Fibroblast of lung (primary cell): Measurements from ENCODE around the gene FCER2. TPM values are rescaled to one million over a fixed set of nuclear protein-coding genes. Genes with fewer than 3 reads are reported as not detected.

Source experiments
- DNase-seq, 2 donors: peaks; one replicate each; pipeline versions ENCODE4 v3.0.0 to v3.0.0-alpha.2; 2010; ENCODE audit warnings: low read depth in 2 of 2
- H2AFZ ChIP-seq: 2 replicates; pipeline ENCODE4 v1.5.1; 2012; ENCODE audit warnings: low read length, control low read depth, inconsistent platforms
- H3K27ac ChIP-seq: 2 replicates; pipeline ENCODE4 v1.5.1; 2011; ENCODE audit warnings: low read length, control low read depth; ENCODE audit not compliant: insufficient read depth
- H3K27me3 ChIP-seq: 2 replicates; pipeline ENCODE4 v1.5.1; 2011; ENCODE audit warnings: mild to moderate bottlenecking, low read length; ENCODE audit not compliant: control insufficient read depth, insufficient read depth
- H3K36me3 ChIP-seq: 2 replicates; pipeline ENCODE4 v1.5.1; 2011; ENCODE audit warnings: low read length; ENCODE audit not compliant: control insufficient read depth, insufficient read depth
- H3K4me1 ChIP-seq: 2 replicates; pipeline ENCODE4 v1.5.1; 2011; ENCODE audit warnings: low read length; ENCODE audit not compliant: control insufficient read depth, insufficient read depth; ENCODE audit errors: extremely low read depth
- H3K4me2 ChIP-seq: 2 replicates; pipeline ENCODE4 v1.5.1; 2011; ENCODE audit warnings: low read length, control low read depth; ENCODE audit not compliant: insufficient read depth; ENCODE audit errors: extremely low read depth
- H3K4me3 ChIP-seq, 4 experiments: fragments of 200-600 bp in 1 of 4; sonication (generic) in 1 of 4; replicated peaks in 1 of 4; 2 replicates each; pipeline ENCODE4 v1.5.1; 2011 to 2016; ENCODE audit warnings: low read length in 4 of 4, low read depth in 3 of 4, mild to moderate bottlenecking in 3 of 4, control low read depth in 2 of 4, inconsistent platforms in 1 of 4, mixed read lengths in 1 of 4; ENCODE audit not compliant: insufficient read depth in 1 of 4; ENCODE audit errors: control extremely low read depth in 1 of 4
- H3K79me2 ChIP-seq: 2 replicates; pipeline ENCODE4 v1.5.1; 2012; ENCODE audit warnings: mild to moderate bottlenecking, low read length, inconsistent platforms; ENCODE audit not compliant: control insufficient read depth, insufficient read depth
- H3K9ac ChIP-seq: 2 replicates; pipeline ENCODE4 v1.5.1; 2011; ENCODE audit warnings: mild to moderate bottlenecking, low read length, control low read depth; ENCODE audit not compliant: insufficient read depth
- H3K9me3 ChIP-seq: 2 replicates; pipeline ENCODE4 v1.5.1; 2012; ENCODE audit warnings: low read depth, low read length; ENCODE audit not compliant: control insufficient read depth, insufficient read depth
- H4K20me1 ChIP-seq: 2 replicates; pipeline ENCODE4 v1.5.1; 2011; ENCODE audit warnings: low read length; ENCODE audit not compliant: control insufficient read depth, insufficient read depth; ENCODE audit errors: extremely low read depth
- EZH2 ChIP-seq: IDR thresholded peaks from 2 replicates; pipeline ENCODE4 v1.5.1; 2012; ENCODE audit warnings: low read length, control low read depth, mild to moderate bottlenecking; ENCODE audit errors: missing control alignments
- polyA plus RNA-seq, 2 donors: library from polyadenylated mRNA; depleted of rRNA in 1 of 2; stranded (reverse) in 1 of 2; unstranded in 1 of 2; fragments of >200 nt; gene quantifications; 2 replicates each; pipeline ENCODE4 v1.2.1, GENCODE V29; 2011 to 2012; ENCODE audit warnings: missing spikeins in 1 of 2
- total RNA-seq: library from RNA; depleted of rRNA; stranded (reverse); fragments of >200 nt; gene quantifications from 2 replicates; pipeline ENCODE4 v1.2.1, GENCODE V29; 2014
- TF ChIP-seq, protein P1 (sequence below), 2 donors: IDR thresholded peaks in 1 of 2; conservative IDR thresholded peaks in 1 of 2; 1 replicate in 1 of 2; 2 replicates in 1 of 2; pipeline ENCODE4 v1.5.1; 2011 to 2012; ENCODE audit warnings: low read length in 2 of 2, control low read depth in 1 of 2, inconsistent platforms in 1 of 2, low read depth in 1 of 2, mild to moderate bottlenecking in 1 of 2

FCER2 gene
- total and polyA plus RNA-seq, 2 donors (not counting 1 experiment from before 2014, with no cell fraction given): not detected

DNA sequence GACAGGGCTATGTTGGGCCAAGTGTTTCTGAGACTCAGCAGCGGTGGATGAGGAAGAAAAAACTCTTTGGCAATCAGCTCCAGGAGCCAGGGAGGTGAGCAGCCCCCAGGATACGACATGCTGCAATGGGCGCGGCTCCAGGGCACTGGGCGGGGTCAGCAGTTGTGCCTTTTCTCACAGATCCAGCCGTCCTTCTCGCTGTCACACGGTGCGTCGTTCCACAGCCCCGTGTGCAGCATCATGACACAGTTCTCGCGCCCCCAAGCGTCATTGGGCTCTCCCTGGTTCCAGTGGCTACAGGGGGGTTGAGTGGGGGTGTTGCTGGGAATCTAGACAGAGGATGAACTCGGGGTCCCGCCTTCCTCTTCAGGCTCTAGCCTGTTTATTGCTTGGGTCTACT lies 27.3 kb upstream of the FCER2 start:
- no peak for DNase-seq
- Histone ChIP-seq H3K9me3 (no peaks in the 10 kb centered on the region), H3K9ac (no peak overlapping the region), H3K4me2 (no peak overlapping the region), H3K27me3 (peaks cover 3% of the 10 kb centered on the region), H2AFZ (no peak overlapping the region), H3K79me2 (no peaks in the 10 kb centered on the region), H3K4me3 (no peak overlapping the region), H3K27ac (no peak overlapping the region), H3K4me1 (no peaks in the 10 kb centered on the region), H3K36me3 (no peaks in the 10 kb centered on the region), H4K20me1 (no peaks in the 10 kb centered on the region)
- TF ChIP-seq EZH2: no peak
- TF ChIP-seq, protein P1, sequence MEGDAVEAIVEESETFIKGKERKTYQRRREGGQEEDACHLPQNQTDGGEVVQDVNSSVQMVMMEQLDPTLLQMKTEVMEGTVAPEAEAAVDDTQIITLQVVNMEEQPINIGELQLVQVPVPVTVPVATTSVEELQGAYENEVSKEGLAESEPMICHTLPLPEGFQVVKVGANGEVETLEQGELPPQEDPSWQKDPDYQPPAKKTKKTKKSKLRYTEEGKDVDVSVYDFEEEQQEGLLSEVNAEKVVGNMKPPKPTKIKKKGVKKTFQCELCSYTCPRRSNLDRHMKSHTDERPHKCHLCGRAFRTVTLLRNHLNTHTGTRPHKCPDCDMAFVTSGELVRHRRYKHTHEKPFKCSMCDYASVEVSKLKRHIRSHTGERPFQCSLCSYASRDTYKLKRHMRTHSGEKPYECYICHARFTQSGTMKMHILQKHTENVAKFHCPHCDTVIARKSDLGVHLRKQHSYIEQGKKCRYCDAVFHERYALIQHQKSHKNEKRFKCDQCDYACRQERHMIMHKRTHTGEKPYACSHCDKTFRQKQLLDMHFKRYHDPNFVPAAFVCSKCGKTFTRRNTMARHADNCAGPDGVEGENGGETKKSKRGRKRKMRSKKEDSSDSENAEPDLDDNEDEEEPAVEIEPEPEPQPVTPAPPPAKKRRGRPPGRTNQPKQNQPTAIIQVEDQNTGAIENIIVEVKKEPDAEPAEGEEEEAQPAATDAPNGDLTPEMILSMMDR (conservative IDR thresholded peaks at IDR 0.05 in 1 of 2, IDR thresholded peaks at IDR 0.05 in 1 of 2; ENCODE audit: low read depth in 1 of 2, low read length in 2 of 2): no peak

DNA sequence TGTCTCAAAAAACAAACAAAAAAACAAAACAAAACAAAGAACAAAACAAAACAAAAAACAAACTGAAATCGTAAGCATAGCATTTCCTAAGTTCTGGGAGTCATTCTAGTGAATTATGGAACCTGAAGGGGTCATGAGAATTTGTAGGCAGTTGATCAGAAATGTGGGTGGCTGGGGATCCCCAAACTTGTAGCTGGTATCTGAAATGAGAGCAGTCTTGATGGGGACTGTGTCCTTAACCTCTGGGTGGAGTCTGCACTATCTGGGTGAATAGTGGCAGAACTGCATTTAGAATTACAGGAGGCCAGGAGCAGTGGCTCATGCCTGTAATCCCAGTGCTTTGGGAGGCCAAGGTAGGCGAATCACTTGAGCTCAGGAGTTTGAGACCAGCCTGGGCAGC lies 23.9 kb upstream of the FCER2 start:
- no peak overlapping the region for H3K9ac ChIP-seq
- H3K27ac ChIP-seq: no peak overlapping the region
- no peaks in the 10 kb centered on the region for H3K36me3 ChIP-seq
- H2AFZ ChIP-seq: no peak overlapping the region
- H3K4me1 ChIP-seq: no peaks in the 10 kb centered on the region
- no peak overlapping the region for H3K4me3 ChIP-seq
- TF ChIP-seq, protein P1 (conservative IDR thresholded peaks at IDR 0.05 in 1 of 2, IDR thresholded peaks at IDR 0.05 in 1 of 2; ENCODE audit: low read depth in 1 of 2, low read length in 2 of 2): no peak
- no peaks in the 10 kb centered on the region for H4K20me1 ChIP-seq
- H3K9me3 ChIP-seq: no peaks in the 10 kb centered on the region
- no peaks in the 10 kb centered on the region for H3K79me2 ChIP-seq
- H3K27me3 ChIP-seq: no peaks in the 10 kb centered on the region
- no peak for DNase-seq
- no peak overlapping the region for H3K4me2 ChIP-seq

DNA sequence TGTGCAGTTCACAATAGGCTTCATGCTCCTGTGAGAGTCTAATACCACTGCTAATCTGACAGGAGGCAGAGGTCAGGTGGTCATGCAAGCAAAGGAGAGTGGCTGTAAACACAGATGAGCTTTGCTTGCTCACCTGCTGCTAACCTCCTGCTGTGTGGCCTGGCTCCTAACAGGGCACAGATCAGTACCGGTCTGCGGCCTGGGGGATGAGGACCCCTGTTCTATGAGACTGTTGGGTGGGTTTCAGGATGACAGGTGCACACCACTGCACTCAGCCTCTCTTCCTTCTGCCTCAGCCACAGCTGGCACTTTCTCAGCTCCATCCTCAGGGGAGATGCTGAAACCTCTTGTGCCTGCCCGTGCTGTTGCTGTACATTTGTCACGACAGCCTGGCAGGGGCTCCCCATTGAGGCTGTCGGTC lies 20.3 kb upstream of the FCER2 start:
- no peaks in the 10 kb centered on the region for H3K4me1 ChIP-seq
- TF ChIP-seq EZH2: no peak
- TF ChIP-seq, protein P1 (conservative IDR thresholded peaks at IDR 0.05 in 1 of 2, IDR thresholded peaks at IDR 0.05 in 1 of 2; ENCODE audit: low read depth in 1 of 2, low read length in 2 of 2): no peak
- no peak overlapping the region for H3K9ac ChIP-seq
- no peak overlapping the region for H3K4me3 ChIP-seq
- H2AFZ ChIP-seq: no peak overlapping the region
- H3K27ac ChIP-seq: no peak overlapping the region
- no peaks in the 10 kb centered on the region for H3K79me2 ChIP-seq
- no peak overlapping the region for H3K4me2 ChIP-seq
- H3K36me3 ChIP-seq: no peaks in the 10 kb centered on the region
- DNase-seq: no peak
- no peaks in the 10 kb centered on the region for H3K27me3 ChIP-seq
- H4K20me1 ChIP-seq: no peaks in the 10 kb centered on the region
- H3K9me3 ChIP-seq: no peaks in the 10 kb centered on the region
